HG02981 (cell line): ENCODE measurements around the gene MLXIPL.
"Not testable (repeated sequence)": the region's sequence is repeated elsewhere in the genome, so short reads cannot be mapped to it uniquely, and the experiment has no call there.

Source experiments
- ATAC-seq: cut with Tn5 transposase; IDR thresholded peaks from one replicate; pipeline ENCODE4 v1.9.1; 2021; ENCODE audit warnings: mild to moderate bottlenecking, moderate library complexity; ENCODE audit not compliant: unreplicated experiment

The MLXIPL gene

DNA sequence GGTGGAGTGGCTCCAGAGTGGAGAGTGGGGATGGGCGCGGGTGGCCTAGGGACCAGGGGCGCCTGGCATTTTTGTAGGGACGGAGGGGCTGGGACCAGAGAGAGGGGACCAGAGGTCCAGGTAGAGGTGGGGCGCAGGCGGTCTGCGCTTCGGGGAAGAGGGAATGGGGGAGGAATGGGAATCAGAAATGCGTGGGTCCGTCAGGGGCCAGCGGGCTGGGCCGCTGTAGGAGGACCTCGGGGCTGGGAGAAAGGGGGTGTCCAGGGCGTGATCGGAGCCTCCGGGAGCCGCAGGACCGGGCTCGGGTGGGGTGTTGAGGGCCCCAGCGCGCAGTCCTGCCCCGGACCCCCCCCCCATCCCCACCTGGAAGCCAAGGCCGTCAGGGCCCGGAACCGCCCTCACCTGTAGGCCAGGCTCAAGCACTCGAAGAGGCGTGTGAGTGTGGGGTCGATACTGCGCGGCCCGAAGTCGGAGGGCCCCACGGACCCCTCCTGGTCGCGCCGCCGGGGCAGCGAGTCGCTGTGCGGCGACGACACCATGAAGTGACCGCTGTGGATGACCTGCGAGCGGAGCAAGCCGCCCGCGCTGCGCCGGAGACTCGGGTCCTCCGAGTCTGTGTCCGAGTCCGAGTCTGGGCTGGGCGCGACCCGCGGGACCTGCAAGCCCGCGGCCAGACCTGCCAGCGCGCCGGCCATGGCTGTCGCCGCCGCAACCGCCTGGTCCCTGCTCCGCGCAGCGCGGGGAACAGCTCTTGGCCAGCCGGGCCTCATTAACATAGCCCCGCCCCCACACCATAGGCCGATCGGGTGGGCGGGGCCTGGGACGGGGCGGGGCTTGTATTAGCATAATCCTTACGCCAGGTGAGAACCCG lies at the start of gene MLXIPL:
TSS of gene MLXIPL (minus strand) at position 725 of the 871 bp plus-strand sequence. CDS start at position 695, 30 bp downstream.
- ATAC-seq: no peak

DNA sequence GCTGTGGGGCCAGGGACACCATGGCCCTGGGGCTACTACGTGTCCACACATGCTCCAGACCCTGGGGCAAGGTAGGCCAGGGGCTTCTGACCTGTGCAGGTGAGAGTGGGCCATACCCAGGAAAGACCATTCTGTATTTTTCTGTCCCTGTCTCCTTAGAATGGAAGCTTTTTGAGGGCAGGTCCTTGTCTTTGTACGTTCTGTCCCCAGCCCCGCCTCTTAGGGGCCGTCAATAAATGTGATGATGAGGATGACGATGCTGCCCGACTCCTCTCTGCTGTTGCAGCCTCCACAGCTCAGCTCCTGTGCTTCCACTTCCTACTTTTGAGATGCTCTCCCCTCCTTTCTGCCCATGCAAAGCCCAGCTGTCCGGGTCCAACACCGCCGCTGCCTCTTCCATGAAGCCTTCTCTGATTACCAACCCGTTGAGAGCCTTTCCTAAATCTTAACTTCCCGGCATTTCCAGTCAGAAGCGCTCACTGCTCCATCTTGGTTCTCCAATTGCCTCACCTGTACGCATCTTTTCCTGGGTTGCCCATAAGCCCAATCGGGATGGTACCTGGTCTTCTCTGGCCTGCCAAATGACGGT lies 47.6 kb upstream of the MLXIPL start:
- ATAC-seq: no peak

DNA sequence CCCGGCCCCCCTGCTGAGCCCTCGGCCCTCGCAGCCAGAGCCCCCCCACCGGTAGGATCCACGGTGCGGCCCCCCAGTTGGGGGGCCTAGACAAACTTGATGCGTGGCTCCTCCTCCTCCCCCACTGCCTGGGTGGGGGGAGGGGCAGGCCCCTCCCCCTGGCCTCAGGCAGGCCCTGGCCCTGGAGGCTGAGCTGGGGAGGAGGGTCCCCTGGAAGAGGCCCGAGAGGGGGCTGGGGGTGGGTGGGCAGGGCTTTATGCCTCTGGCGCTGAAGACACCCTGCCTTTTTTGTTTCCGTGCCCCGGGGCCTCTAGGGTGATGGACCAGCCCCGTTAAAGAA lies 47.0 kb upstream of the MLXIPL start:
- no peak for ATAC-seq

DNA sequence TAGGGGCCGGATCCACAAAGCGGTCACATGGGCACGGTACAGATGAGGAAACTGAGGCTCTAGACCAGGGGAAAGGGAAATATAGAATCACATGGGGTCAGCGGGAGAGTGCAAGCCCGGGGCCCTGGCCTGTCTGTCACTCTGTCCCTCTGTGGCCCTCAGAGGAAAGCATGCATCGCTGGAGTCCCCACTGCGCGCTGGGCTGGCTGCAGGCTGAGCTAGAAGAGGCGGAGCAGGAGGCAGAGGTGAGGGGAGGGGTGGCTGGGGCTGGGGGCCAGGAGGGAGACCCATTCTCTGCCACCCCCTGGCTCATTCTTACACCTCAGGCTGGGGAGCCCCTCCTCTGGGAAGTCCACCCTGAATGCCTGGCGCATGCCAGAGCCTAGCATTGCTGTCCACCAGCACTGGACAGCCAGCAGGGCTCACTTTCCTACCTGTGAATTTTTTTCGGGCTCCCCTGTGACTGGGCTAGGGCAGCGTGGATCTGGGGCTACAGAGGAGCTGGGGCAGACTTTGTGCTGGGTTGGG lies 45.6 kb upstream of the MLXIPL start:
- no peak for ATAC-seq

GRCh38 chr7:73669288-73669701 lies 45.0 kb upstream of the MLXIPL start:
- no peak for ATAC-seq

DNA sequence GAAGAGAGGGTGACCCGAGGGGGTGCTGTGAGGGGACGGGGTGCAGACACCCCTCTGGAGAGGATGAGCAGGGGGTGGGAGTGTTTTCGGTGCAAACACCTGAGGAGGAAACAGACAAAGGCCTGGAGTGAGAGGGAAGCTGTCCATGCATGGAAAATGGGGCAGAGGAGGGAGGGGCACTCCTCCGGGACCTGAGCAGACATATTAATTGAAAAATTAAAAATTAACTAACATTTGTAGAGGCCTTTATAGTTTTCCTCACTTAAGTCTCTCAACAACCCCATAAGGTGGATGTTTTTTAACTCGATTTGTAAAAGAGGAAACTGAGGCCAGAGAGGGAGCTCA lies 44.5 kb upstream of the MLXIPL start:
- ATAC-seq: no peak

GRCh38 chr7:73668103-73668885 lies 44.0 kb upstream of the MLXIPL start:
- ATAC-seq: peak; percentile 8

- ATAC-seq: peak; percentile 76
These were observed 43.2 kb upstream of the MLXIPL start, which contains the start of gene VPS37D for GRCh38 chr7:73667344-73668102. Gene VPS37D, plus strand, starts transcription at chr7:73667831. Its CDS starts 128 bp downstream, at chr7:73667959.

DNA sequence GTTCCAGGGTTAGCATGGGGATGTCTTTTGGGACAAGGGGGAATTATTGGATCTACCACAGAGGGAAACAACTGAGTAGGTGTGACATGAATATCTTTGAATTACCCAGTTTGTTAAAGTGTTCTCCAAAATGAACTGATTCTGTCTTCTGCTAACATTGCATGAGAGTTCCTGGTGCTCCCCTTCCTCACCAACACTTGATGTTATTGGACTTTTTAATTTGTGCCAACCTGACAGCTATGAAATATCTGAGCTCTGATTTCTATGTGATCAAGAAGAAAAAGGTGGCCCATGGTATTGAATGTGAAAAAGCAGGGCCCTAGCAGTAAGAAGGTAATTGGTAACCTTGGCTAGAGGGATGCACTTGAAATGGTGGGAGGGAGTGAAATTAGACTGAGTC lies 38.7 kb upstream of the MLXIPL start:
- no peak for ATAC-seq

GRCh38 chr7:73660594-73660993 lies 36.3 kb upstream of the MLXIPL start:
- ATAC-seq: not testable (repeated sequence)

DNA sequence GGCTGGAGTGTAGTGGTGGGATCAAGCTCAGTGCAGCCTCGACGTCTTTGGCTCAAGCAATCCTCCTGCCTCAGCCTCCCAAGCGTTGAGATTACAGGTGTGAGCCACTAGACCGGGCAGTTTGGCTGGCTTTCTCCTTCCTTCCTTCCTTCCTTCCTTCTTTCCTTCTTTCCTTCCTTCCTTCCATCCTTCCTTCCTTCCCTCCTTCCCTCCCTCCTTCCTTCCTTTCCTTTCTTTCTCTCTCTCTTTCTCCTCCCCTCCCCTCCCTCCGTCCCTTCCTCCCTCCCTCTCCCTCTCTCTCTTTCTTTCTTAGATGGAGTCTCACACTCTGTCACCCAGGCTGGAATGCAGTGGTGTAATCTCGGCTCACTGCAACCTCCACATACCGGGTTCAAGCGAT lies 35.7 kb upstream of the MLXIPL start:
- no peak for ATAC-seq

DNA sequence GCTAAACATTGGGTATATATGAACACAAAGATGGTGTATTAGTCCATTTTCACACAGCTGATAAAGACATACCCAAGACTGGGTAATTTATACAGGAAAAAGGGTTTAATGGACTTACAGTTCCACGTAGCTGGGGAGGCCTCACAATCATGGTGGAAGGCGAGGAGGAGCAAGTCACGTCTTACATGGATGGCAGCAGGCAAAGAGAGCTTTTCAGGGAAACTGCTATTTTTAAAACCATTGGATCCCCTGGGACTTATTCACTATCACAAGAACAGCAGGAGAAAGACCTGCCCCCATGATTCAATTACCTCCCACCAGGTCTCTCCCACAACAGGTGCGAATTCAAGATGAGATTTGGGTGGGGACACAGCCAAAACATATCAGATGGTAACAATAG lies 31.0 kb upstream of the MLXIPL start:
- ATAC-seq: not testable (repeated sequence)

DNA sequence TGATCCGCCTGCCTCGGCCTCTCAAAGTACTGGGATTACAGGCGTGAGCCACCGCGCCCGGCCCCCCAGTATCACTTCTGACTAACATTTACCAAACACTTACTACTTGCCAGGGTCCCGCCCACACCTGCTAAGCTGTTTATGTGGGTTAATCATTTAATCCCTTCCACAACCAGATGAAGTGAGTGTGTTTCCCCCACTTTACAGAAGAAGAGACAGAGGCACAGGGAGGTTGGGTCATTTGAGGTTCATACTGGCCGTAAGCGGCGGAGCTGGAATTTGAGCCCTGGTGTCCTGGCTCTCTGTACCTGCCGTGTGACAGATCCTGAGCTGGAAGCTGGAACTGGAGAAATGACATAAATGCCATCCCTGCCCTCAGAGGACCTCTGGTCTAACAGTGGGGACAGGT lies 28.2 kb upstream of the MLXIPL start:
- ATAC-seq: no peak

GRCh38 chr7:73650524-73650923 lies 26.2 kb upstream of the MLXIPL start:
- ATAC-seq: no peak

GRCh38 chr7:73649576-73649975 lies 25.3 kb upstream of the MLXIPL start:
- ATAC-seq: no peak

DNA sequence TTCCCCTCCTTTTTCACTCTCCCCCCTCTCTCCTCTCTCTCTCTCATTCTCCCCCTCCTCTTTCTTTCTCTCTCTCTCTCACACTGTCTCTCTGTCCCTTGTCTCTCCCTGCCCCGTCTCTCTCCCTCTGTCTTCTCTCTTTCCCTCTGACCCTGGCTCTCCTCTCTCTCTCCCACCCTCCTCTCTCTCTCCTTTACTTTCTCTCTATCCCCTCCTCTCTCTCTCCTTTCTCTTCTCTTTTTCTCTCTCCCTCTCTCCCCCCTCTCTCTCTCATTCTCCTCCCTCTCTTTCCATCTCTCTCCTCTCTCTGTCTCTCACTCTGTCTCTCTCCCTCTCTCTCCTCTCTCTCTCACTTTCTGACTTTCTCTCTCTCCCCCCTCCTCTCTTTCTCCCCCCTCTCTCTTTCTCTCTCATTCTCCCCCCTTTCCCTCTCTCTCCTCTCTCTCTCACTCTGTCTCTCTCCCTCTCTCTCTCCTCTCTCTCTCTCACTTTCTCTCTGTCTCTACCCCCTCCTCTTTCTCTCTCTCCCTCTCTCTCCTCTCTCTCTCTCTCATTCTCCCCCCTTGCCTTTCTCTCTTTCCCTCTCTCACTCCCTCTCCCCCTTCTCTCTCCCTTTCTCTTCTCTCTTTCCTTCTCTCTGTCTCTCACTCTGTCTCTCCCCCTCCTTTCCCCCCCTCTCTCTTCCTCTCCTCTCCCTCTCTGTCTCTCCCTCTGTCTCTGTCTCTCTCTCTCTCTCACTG lies 24.4 kb upstream of the MLXIPL start:
- no peak for ATAC-seq

DNA sequence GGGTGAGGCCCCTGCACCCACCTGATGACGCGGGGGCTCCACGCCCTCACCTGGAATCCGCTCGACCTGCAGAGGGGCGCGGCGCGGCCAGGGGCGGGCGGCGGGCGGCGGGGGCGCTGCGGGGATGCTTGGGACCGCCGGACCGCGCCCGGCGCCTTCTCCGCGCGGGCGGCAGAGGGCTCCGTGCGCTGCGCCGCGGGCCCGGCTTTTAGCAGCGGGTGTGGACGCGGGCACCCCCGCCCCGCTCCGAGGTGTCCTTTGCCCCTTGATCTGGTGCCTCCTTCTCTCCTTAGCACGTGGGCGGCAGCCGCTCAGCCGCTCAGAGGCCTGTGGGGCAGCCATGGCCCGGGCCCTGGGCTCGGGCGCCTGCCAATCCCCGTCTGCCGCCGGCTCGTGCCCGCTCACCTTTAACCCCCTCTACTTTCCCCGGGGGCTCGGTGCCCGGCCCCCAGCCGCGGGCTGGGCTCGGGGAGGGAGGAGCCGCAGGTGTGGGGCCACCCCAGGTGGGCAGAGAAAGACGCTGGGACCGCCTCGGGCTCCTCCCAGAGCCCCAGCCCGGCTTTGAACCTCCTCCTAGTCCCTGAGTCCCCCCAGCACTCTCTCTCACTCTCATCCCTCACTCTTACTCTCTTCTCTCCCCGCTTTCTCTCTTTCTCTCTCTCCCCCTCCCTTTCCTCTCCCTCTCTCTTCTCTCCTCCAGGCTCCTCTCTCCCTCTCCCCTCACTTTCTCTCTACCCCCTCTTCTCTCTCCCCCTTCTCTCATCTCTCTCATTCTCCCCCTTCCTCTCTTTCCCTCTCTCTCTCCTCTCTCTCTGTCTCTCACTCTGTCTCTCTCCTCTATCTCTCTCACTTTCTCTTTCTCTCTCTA lies 23.6 kb upstream of the MLXIPL start:
- no peak for ATAC-seq

GRCh38 chr7:73646785-73647724 lies 22.7 kb upstream of the MLXIPL start:
- no peak for ATAC-seq
